ENCODE results near the gene ADORA1. TPM values are rescaled to one million over a fixed set of nuclear protein-coding genes. Genes with fewer than 3 reads are reported as not detected.

ADORA1 gene
- total and polyA plus RNA-seq, 10 of the 15 experiments (the other 5 are each of a cell fraction or from before 2014, with no cell fraction given): not detected

- ATAC-seq (no peak), DNase-seq (ENCODE audit: low read depth, low spot score) (no peak), FAIRE-seq (no peak)
- H3K9ac ChIP-seq (ENCODE audit: control insufficient read depth, insufficient read depth, low read length): no peak overlapping the region
- intact Hi-C loops (cut with micrococcal nuclease; ENCODE audit: unreplicated experiment) (no loop called here), in situ Hi-C loops (cut with MboI) (no loop called here)
- BruUV-seq (replicated peaks): no TSS peak
- ChIA-PET SMC1A (ENCODE audit: uncharacterized antibody, unreplicated experiment) (interaction anchor here (0.6 kb wide), 1 partner anchor 51 kb away, joined by 4 read pairs; no protein-coding TSS in a partner anchor), RAD21 (ENCODE audit: unreplicated experiment) (no interaction called here), CTCF (no interaction called here), POLR2A (no interaction called here)
- no peaks in the 10 kb centered on the region for H3K9me3 ChIP-seq (replicated peaks; ENCODE audit: control insufficient read depth, insufficient read depth, low read length)
- H3K4me3 ChIP-seq: no peak overlapping the region
- H3K27ac ChIP-seq (ENCODE audit: control insufficient read depth, insufficient read depth): no peak overlapping the region
- no peaks in the 10 kb centered on the region for H3K36me3 ChIP-seq (ENCODE audit: control insufficient read depth in 2 of 2, insufficient read depth in 2 of 2, low read length in 1 of 2)
- H2AFZ ChIP-seq (ENCODE audit: control insufficient read depth, low read depth, low read length): no peak overlapping the region
- H3K4me1 ChIP-seq (ENCODE audit: control insufficient read depth, insufficient read depth, low read length): no peaks in the 10 kb centered on the region
- no peak overlapping the region for H3K4me2 ChIP-seq (ENCODE audit: control insufficient read depth, insufficient read depth)
- H3K27me3 ChIP-seq (replicated peaks in 1 of 2; ENCODE audit: control insufficient read depth in 2 of 2, insufficient read depth in 2 of 2, low read length in 1 of 2): peaks cover 0 to 3% of the 10 kb centered on the region in 2 experiments; a peak in 3 of 4 replicates
- 20% methylated on average over 6 of the region's 6 CpGs for WGBS (ENCODE audit: insufficient coverage, insufficient replicate concordance, low lambda C conversion rate, missing lambda C conversion rate)
- no peaks in the 10 kb centered on the region for H4K20me1 ChIP-seq (ENCODE audit: control insufficient read depth, insufficient read depth)
- H3K79me2 ChIP-seq (ENCODE audit: control insufficient read depth, insufficient read depth, low read length): no peaks in the 10 kb centered on the region
- TF ChIP-seq BRCA1 (IDR thresholded peaks at IDR 0.05; ENCODE audit: low read depth, low read length): no peak
- TF ChIP-seq NKRF (conservative IDR thresholded peaks at IDR 0.05): no peak
- no peak for TF ChIP-seq ETV6 (conservative IDR thresholded peaks at IDR 0.05 in 1 of 2, IDR thresholded peaks at IDR 0.05 in 1 of 2; ENCODE audit: borderline replicate concordance in 1 of 2, low read depth in 1 of 2)
- TF ChIP-seq HDGF (IDR thresholded peaks at IDR 0.05): no peak
- TF ChIP-seq IRF4 (IDR thresholded peaks at IDR 0.05; ENCODE audit: low read depth, low read length): no peak
- TF ChIP-seq KDM1A (IDR thresholded peaks at IDR 0.05; ENCODE audit: borderline replicate concordance): no peak
- TF ChIP-seq ZBTB33 (IDR thresholded peaks at IDR 0.05): no peak
- TF ChIP-seq MYC (IDR thresholded peaks at IDR 0.05; ENCODE audit: insufficient read depth, insufficient read length, insufficient replicate concordance, low read length, severe bottlenecking): no peak
- TF ChIP-seq ZSCAN29 (IDR thresholded peaks at IDR 0.05): no peak
- no peak for TF ChIP-seq YY1 (IDR thresholded peaks at IDR 0.05; ENCODE audit: low read depth, low read length)
- TF ChIP-seq RELB (IDR thresholded peaks at IDR 0.05; ENCODE audit: low read depth): no peak
- no peak for TF ChIP-seq REST (IDR thresholded peaks at IDR 0.05; ENCODE audit: low read depth, low read length)
- TF ChIP-seq SMARCA5 (IDR thresholded peaks at IDR 0.05): no peak
- TF ChIP-seq MLLT1 (IDR thresholded peaks at IDR 0.05): no peak
- TF ChIP-seq HDAC2 (IDR thresholded peaks at IDR 0.05): no peak
These were observed 17.1 kb downstream of the ADORA1 start for GRCh38 chr1:203144661-203145060.

Measured in GM12878 (cell line).